Measurements from ENCODE around the gene EXOC4. TPM values are rescaled to one million over a fixed set of nuclear protein-coding genes. Genes with fewer than 3 reads are reported as not detected.

EXOC4 gene
- total and polyA plus RNA-seq, 2 of the 8 experiments (the other 6 are each of a cell fraction or from before 2014, with no cell fraction given), result 27.0 to 67.3 TPM

DNA sequence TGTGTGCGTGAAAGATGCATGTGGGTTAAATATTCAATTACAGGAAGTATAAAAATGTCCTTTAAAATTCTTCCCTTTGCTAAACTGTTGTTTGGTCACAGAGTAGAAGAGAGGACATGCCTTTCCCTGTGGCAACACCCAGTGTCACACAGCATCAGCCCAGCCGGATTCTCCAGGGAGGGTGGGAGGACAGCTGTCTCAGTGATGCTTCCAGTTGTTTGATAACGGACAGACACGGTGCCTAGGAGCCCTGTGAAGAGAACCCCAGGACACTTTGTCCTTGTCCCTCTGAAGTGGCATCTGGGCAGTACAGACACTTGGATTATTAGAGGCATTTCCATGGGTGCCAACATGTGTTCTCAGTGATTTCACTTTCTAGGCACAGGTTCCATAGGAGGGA is 567.7 kb downstream of the EXOC4 start:
- DNase-seq (ENCODE audit: low read depth in 1 of 2, low spot score in 2 of 2), result no peak
- CTCF ChIA-PET (ENCODE audit: partially characterized antibody), result interaction anchor here (0.7 to 1.2 kb wide), 2 partner anchors 9 to 34 kb away, joined by 3 to 5 read pairs; no protein-coding TSS in a partner anchor
- 93% methylated on average over 4 of the region's 4 CpGs; no CpG with 5 or more reads in 1 of the 2 experiments for WGBS, 2 experiments (ENCODE audit: extremely low coverage in 1 of 2, insufficient coverage in 1 of 2, insufficient read length in 1 of 2, insufficient replicate concordance in 2 of 2, low coverage in 1 of 2, low lambda C conversion rate in 2 of 2, missing lambda C conversion rate in 1 of 2)
- TF ChIP-seq JUND (IDR thresholded peaks at IDR 0.05; ENCODE audit: low read length) (no peak), EGR1 (IDR thresholded peaks at IDR 0.05; ENCODE audit: borderline replicate concordance, low read depth, low read length) (no peak)

More for the DNA sequence above, 567.7 kb downstream of the EXOC4 start:
- Histone ChIP-seq H2AK5ac (ENCODE audit: low read depth, low read length) (no peak overlapping the region), H3K14ac (ENCODE audit: insufficient read length) (no peak overlapping the region), H3K23ac (ENCODE audit: insufficient read length) (no peak overlapping the region), H3K4me1 (replicated peaks in 1 of 4; ENCODE audit: control insufficient read depth in 3 of 4, insufficient read depth in 4 of 4, low read length in 3 of 4) (peaks cover 0 to 2% (median 0%) of the 10 kb centered on the region in 4 experiments; a peak in 1 of 7 replicates), H3K27ac (ENCODE audit: low read depth, low read length) (no peak overlapping the region), H2BK20ac (ENCODE audit: low read length) (no peak overlapping the region), H4K20me1 (replicated peaks in 1 of 2; ENCODE audit: control insufficient read depth in 1 of 2, insufficient read depth in 2 of 2, low read length in 2 of 2) (no peaks in the 10 kb centered on the region), H3K4ac (replicated peaks; ENCODE audit: insufficient read length, low read depth, low read length) (no peak overlapping the region), H2BK5ac (ENCODE audit: low read depth, low read length) (no peak overlapping the region), H3K79me2 (ENCODE audit: control insufficient read depth in 1 of 2, insufficient read depth in 2 of 2, low read length in 2 of 2) (no peaks in the 10 kb centered on the region), H3K9me3 (ENCODE audit: insufficient read depth in 2 of 2, low read depth in 1 of 2, low read length in 1 of 2) (no peaks in the 10 kb centered on the region), H3K79me1 (ENCODE audit: low read depth, low read length) (no peaks in the 10 kb centered on the region), H3K18ac (ENCODE audit: extremely low read depth, low read length) (no peak overlapping the region), H2BK12ac (ENCODE audit: low read depth, low read length) (no peak overlapping the region), H4K91ac (replicated peaks; ENCODE audit: insufficient read length, low read length) (no peak overlapping the region), H3K4me2 (ENCODE audit: insufficient read depth in 1 of 2, low read depth in 2 of 2, low read length in 2 of 2) (no peak overlapping the region), H3K9ac (replicated peaks in 1 of 4; ENCODE audit: extremely low read depth in 1 of 4, low read depth in 3 of 4, low read length in 3 of 4) (no peak overlapping the region), H2BK15ac (ENCODE audit: low read length) (no peak overlapping the region), H4K5ac (ENCODE audit: insufficient read length, low read depth, low read length) (no peak overlapping the region), H3K27me3 (replicated peaks in 1 of 4; ENCODE audit: control insufficient read depth in 3 of 4, extremely low read depth in 1 of 4, insufficient read depth in 3 of 4, low read length in 3 of 4) (no peaks in the 10 kb centered on the region), H4K8ac (ENCODE audit: extremely low read depth, insufficient read depth, low read length) (no peak overlapping the region), H3K36me3 (ENCODE audit: control insufficient read depth in 2 of 4, insufficient read depth in 4 of 4, low read length in 3 of 4) (peaks cover 0 to 3% (median 0%) of the 10 kb centered on the region in 4 experiments; a peak in 2 of 8 replicates), H2AFZ (ENCODE audit: low read length) (no peak overlapping the region), H2BK120ac (replicated peaks; ENCODE audit: low read depth, low read length) (no peak overlapping the region), H3K56ac (replicated peaks; ENCODE audit: insufficient read length, low read depth, low read length) (no peak overlapping the region), H3K23me2 (ENCODE audit: low read depth, low read length) (no peaks in the 10 kb centered on the region), H3K4me3 (ENCODE audit: extremely low read depth in 1 of 4, insufficient read depth in 2 of 4, low read depth in 3 of 4, low read length in 4 of 4) (no peak overlapping the region)
- POLR2A ChIA-PET (ENCODE audit: partially characterized antibody), result no interaction called here
- no peak for FAIRE-seq
